AG08395 (cell line): ENCODE measurements around the gene WWP2.
"Not testable (repeated sequence)": the region's sequence is repeated elsewhere in the genome, so short reads cannot be mapped to it uniquely, and the experiment has no call there.

Source experiments
- DNase-seq: peaks from one replicate; pipeline ENCODE4 v3.0.0; 2012; ENCODE audit warnings: mixed read lengths, low spot score

Gene WWP2

GRCh38 chr16:69761983-69762813 is at the start of gene WWP2:
TSS of gene WWP2 (plus strand) at chr16:69762332. CDS start at chr16:69787011, 24,679 bp downstream.
- DNase-seq: peak; percentile 80

DNA sequence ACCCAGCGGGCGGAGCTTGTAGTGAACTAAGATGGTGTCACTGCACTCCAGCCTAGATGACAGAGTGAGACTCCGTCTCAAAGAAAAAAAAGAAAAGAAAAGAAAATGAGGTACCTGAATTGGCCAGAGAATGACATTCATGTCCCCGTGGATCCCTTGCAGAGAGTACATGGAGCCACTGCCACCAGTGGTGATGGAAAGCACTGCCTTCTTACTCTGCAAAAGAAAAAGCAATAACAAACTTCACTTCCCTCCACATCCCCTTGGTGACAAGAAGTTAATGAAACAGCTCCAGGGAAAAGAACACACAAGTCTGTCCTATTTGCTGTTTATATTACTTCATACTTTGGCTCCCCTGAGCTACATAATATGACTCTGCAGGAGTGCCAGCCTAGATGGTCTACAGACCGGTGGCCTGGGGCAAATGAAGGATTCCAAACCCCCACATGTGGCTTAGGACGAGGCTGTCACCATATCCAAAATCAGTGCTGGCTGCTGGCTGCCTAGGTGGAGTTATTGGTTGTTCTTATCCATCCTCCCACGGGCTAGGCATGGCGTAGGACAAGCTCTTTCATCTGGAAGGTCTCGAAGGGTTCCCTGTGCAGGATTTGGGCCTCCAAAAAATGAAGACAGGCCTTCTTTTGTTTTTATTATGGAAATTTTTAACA is 49.1 kb upstream of the WWP2 start:
- no peak for DNase-seq

DNA sequence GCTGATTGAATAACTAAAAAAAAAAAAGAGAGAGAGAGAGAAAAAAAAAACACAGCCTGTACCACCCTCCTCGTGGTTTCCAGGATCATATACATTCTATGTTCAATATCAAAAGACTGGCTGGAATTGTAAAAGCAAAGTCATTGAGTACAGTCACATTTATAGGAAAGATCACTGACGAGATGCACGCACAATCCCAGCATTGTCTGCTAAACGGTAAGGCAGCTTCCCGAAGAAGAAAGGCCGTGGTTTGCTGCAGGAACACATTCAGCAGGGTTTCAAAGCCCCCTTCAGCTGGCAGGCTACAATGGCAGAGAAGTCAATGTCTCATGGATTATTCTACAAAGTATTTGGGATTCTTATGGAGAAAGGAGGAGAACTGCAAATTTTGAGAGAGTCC is 45.1 kb upstream of the WWP2 start:
- DNase-seq: no peak

- DNase-seq: no peak
Measured at GRCh38 chr16:69718111-69718764, 43.9 kb upstream of the WWP2 start.

DNA sequence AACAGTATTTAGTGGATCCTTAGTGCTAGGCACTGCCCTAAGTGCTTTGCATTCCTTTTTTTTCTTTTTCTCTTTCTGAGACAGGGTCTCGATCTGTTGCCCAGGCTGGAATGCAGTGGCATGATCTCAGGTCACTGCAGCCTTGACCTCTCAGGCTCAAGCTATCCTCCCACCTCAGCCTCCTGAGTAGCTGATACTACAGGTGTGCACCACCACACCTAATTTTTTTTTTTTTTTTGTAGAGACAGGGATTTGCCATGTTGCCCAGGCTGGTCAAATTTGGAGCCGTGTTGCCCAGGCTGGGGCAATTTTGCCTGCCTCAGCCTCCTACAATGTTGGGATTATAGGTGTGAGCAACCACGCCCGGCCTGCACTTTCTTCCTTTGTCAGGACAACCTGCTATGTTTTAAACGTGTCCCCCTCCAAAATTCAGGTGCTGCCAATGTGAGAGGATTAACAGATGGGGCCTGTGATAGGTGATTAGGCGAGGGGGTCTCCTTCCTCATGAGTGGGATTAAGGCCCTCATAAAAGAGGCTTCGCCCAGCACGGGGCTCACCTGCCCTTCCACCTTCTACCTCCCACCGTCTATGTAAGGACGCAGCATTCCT is 41.2 kb upstream of the WWP2 start:
- DNase-seq: no peak

DNA sequence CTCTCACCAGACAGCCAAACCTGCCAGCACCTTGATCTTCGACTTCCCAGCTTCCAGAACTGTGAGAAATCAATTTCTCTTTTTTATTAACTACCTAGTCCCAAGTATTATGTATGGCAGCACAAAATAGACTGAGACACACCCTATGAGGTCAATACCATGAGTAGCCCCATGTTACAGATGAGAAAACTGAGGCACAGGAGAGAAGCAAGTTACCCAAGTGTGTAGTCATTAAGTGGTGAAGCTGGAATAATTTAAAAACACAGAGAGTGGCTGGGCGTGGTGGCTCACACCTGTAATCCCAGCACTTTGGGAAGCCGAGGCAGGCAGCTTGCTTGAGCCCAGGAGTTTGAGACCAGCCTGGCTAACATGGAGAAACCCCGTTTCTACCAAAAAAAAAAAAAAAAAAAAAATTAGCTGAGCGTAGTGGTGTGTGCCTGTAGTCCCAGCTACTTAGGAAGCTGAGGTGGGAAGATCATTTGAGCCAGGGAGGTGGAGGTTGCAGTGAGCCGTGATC is 40.6 kb upstream of the WWP2 start:
- no peak for DNase-seq

GRCh38 chr16:69724414-69724873 is 37.7 kb upstream of the WWP2 start:
- no peak for DNase-seq

DNA sequence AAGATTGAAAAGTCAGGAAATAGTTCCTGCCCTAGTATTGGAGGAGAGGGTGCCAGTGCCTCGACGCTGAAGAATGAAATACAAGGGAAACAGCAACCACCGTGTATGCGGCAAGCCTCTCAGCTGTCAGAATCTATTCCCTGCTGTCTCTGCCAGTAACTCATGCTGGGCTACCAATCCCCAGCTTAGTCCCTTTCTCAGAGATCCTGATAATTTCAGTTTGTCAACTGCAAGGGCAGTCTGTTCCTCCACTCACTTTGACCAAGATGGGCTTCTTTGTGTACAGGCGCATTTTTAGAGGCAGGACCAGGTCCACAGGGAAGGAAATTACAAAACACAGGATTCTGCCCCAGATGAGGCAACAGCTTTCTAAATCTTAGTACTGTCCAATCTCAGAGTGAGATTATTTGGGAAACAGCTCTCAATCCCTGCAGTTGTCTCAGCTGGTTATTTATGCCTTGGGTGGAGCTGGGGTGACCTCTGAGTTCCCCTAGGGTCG is 37.1 kb upstream of the WWP2 start:
- no peak for DNase-seq

DNA sequence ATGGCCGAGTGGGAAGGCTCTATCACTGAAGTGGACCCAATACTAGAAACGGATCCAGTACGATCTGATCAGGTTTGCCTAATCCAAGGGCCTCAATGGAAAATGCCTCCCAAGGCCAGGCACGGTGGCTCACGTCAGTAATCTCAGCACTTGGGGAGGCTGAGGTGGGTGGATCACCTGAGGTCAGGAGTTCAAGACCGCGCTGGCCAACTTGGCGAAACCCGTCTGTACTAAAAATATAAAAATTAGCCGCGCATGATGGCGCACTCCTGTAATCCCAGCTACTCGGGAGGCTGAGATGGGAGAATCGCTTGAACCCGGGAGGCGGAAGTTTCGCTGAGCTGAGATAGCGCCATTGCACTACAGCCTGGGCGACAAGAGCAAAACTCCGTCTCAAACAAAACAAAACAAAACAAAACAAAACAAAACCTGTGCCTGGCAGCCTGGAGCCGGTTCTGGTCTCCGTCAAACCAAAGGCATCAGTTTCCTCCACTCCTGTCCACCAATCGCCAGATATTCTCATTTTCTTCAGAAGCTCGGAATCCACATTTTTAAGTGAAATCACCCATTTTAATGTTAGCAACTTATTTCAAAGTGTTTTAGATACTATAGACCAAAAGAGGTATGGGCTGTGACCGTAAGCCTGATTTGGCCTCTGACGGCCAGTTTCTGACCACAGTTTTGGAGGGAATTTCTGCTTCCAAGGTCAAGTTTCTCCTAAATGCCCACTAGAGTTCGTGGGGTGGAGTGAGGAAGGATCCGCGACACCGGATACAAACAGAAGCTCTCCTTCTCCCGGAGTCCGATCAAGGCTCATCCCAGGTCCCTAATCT is 36.4 kb upstream of the WWP2 start:
- DNase-seq: no peak

- DNase-seq: peak; percentile 95
Measured at GRCh38 chr16:69726313-69727060, 35.6 kb upstream of the WWP2 start, which contains the start of gene NQO1. TSS of gene NQO1 (minus strand) at chr16:69726560. CDS start at chr16:69726439, 121 bp downstream.

GRCh38 chr16:69727916-69728270 is 34.2 kb upstream of the WWP2 start:
- no peak for DNase-seq

DNA sequence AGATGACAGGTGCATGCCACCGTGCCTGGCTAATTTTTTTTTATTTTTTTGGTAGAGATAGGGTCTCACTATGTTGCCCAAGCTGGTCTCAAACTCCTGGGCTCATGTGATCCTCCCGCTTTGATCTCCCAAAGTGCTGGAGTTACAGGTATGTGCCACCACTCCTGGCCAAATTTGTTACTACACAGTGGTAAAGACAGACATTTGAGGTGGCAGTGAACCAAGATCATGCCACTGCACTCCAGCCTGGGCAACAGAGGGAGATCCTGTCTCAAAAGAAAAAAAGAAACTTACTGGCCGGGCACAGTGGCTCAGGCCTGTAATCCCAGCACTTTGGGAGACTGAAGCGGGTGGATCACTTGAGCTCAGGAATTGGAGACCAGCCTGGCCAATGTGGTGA is 33.1 kb upstream of the WWP2 start:
- not testable (repeated sequence) for DNase-seq

- DNase-seq: not testable (repeated sequence)
Measured at GRCh38 chr16:69731280-69731679, 30.9 kb upstream of the WWP2 start.

DNA sequence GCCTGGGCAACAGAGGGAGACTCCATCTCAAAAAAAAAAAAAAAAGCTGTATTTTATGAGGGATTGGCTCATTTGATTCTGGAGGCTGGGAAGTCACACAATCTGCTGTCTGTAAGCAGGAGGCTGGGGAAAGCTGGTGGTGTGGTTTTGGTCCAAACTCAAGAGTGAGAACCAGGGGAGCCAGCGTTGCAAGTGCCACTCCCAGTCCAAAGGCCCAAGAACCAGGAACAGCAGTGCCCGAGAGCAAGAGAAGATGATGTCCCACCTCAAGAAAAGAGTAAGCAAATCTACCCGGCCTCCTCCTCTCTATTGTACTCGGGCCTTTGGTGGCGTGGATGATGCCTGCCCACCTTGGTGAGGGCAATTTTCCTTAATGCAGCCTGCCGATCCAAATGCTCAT is 30.0 kb upstream of the WWP2 start:
- no peak for DNase-seq

DNA sequence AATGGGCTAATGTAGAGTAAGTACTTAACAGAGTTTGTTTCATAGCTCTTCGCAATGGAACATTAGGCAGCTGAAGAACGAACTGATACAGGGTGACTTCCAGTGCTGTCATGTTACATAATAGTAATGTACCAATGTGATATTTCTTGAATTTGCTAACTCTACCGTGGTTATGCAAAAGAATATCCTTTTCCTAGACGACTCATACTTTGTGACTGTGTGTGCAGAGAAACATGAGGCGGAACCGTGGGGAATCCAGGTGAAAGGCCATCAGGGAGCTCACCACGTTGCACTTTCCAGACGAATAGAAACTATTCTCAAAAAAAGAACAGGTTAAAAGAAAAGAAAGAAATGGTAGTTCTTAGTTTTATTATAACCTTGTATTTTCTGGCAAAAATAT is 20.6 kb upstream of the WWP2 start:
- DNase-seq: no peak

- no peak for DNase-seq
Measured at GRCh38 chr16:69741951-69742904, 19.9 kb upstream of the WWP2 start.

- no peak for DNase-seq
Measured at GRCh38 chr16:69744363-69745231, 17.5 kb upstream of the WWP2 start.

- DNase-seq: no peak
Measured at GRCh38 chr16:69745232-69745612, 16.9 kb upstream of the WWP2 start.
